ENCODE results near the gene LAYN.

Gene LAYN

DNA sequence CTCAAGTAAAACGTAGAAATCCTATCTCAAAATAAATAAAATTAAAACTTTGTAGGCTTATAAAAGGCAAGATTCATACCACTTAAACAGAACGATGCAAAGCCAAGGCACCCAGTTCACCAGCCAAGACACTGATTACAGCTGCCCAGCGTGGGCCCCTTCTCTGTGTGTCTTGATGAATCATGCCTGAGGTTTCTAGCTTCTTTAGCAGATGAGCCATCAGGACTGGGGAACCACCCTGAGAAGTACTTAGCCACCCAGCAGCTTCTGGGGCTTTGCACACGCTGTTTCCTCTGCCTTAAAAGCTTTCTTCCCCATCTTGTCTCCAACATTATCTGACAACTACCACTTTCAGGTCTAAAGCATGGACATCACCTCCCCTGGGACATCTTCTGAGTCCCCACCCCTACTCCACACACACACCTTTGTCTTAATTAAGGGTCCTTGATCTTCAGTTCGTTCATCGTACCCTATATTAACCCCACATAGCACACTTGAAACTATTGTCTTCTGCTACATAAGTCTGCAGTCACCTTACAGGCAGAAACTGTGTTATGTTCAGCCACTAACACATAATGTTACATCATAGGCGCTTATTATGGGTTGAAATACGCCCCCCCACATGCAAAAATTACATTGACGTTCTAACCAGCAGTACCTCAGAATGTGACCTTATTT is 8.7 kb upstream of the LAYN start:
- DNase-seq = no peak

DNA sequence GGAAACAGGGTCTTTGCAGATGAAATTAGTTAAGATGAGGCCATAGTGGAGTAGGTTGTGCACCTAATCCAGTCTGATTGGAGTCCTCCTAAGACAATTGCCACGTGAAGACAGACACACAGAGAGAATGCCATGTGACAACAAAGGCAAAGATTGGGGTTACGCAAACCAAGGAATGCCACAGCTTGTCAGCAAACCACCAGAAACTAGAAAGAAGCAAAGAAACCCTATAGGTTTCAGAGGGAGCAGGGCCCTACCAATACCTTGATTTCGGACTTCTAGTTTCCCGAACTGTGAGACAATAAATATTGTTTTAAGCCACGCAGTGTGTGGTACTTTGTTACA is 8.2 kb upstream of the LAYN start:
- DNase-seq = no peak

DNA sequence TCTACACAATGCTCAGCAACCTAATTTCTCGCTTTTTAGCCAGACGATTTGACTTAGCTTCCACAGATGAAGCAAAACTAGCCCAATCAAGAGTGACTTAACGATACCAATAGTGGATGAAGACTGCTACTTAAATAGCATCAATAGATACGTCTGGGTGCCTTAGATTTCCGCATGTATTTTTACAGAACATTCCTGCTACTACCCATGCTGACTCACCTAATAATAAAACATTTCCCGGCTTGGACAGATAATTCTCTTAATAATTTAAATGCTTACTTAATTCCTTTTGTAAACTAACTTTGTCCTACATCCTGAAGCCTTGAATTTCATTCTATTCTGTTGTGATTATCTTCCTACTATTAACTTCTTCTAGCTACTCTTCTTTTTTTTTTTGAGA is 5.2 kb upstream of the LAYN start:
- no peak for DNase-seq

DNA sequence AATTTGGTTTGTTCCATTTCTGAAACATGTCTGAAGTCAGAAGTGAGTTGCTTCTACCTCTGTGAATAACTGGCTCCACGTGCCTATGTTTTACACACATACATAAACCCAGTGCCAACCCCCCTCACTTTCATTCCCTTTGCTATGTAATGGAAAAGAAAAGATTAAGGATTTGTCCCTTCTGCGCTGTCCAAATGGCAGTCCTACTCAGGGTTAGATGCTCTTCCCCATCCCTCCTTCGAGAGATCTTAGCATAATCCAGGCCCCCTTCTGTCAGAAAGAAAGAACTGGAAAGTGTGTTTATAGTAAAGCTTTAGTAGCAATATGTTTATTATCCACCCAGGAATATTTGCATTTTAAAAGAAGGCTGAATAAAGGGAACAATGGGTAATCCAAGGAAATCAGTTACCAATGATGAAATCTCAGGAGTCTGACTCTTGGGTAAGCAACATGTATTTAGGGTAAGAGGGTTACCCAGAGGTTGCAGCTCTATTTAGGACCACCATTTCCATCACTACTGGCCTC is 3.1 kb upstream of the LAYN start:
- no peak for DNase-seq

DNA sequence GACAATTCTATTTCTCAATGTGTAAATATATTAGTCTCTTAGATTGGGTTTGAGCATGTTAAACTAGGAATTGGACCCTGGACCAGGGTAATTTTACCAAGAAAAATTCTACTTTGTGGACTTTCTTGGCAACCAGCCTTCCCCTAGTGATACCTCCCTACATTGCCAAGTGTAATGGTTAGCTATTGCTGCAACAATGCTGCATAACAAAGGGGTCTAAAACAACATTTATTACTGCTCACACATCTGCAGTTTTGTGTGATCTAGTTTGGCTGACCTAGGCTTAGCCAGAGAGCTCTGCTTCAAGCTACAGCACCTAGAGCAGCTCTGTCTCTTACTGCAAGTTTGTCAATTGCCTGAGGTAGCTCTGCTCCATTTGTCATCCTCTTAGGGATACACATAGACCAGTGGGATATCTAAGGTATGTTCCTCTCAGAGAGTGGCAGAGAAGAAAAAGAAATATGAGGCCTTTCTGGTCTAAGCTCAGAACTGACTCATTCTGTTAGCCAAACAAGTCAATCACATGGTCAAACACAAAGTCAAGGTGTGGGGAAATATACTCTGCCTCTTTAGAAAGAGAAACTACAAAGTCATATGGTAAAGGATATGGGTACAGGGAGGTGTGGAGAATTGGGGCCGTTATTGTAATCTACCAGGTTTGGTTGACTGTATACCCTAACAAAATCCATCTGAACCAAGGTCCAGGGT is 2.0 kb upstream of the LAYN start:
- no peak for DNase-seq

DNA sequence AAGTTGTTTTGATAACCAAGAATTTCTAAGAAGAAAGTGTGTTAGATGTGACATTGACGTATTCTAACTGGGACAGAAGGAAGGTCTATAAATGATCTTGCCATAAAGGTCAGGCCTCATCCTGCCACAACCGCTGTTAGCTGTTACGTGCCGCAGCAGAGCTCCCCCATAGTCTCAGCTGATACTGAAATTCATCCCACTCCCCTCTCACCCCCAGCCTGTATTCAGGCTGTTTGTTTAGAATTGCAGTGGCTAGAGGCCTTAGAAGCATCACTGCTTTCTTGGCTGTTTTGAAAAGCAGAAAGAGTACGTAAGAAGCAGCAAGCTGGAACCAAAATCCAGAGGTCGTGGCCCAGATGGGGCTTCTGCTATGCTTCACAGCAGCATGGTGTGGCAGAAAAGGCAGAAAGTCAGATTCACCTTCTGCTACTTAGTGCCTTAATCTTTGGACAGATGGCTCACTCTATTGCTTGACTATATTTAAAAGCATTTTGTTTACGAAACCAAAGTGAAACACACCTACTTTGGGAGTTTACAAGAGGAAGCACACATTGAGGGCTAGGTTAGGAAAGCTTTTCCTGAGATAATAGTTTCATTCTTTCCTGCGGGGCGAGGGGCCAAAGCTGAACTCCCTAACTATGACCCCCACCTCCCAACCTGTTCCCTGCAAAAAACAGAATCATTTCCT is 950 bp upstream of the LAYN start:
- no peak for DNase-seq

GRCh38 chr11:111540937-111541253 is 375 bp downstream of the LAYN start:
- no peak for DNase-seq

DNA sequence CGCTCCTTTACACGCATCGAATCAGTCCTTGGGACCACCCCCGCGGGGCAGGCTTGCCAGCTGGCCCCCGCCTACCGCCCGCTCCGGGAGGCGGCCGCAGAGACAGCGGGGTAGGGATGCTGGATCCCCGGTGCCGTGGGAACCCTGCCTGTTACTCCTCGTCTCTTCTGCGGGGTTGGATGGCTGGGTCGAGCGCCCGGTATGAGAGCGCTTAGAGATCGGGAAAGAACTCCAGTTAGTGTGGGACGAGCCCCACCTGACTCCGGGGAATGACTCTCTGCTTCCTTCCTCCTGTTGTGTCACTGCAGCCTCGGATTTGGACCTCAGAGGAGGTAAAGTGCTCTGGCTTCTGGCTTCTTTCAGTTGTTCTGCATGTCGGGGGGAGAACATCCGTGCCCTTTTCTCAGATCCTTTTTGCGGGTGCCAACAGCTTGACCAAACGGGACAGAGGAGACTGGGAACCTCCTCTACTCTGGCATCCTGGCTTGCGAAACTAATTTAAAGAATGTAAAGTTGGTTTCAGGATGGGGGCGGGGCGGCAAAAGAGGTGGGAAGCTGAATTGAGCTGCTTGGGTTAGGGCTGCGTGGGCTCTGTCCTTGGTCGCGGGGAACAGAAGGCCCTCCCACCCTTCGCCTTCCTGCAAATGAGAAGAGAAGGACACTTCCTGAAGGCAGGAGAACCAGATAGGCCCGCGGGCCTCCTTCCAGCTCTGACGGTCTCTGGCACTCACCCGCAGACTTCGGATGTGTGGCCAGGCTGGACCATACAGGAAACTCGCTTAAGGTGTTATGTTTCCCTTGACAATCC is 938 bp downstream of the LAYN start:
- no peak for DNase-seq

- no peak for DNase-seq
Observed at GRCh38 chr11:111542606-111543275, 2.2 kb downstream of the LAYN start.

DNA sequence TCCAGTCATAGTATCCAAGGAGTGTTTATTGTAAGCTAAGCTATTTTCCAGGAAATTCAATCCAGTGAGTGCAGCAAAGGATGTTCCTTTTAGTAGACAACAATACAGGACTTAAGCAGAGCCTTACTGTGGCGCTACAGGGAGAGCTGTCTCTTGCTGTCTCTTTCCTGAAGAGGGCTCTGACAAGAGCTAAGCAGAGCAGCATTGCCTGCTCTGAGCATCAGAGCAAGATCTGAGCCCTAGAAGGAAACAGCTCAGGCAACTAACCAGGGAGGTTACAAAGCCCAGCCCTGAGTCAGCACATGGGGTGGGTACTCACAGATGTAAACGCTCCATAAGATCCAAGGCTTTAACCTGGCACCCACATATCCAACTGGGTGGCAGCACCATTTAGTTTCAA is 8.0 kb downstream of the LAYN start:
- no peak for DNase-seq

- no peak for DNase-seq
Observed at GRCh38 chr11:111549196-111549868, 8.8 kb downstream of the LAYN start.

GRCh38 chr11:111549869-111550203 is 9.3 kb downstream of the LAYN start:
- DNase-seq = no peak

DNA sequence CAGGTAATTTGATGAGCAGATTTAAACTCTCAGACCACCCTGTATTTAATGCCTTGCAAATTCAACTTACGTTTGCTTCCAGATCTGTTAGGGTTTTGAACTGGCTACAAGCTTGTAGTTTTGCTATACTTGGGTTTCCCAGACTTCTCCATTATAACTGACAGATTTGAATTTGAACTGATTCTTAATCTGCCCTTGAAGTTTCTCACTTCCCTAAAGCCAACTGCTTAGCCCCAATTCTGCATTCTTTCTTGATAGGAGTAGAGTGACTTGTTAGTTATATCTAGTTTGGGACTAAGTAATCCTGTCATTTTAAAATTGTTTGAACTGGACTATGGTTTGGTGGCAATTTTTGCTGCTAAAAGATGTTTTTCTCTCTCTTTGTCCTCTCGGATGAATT is 9.7 kb downstream of the LAYN start:
- DNase-seq = no peak

GRCh38 chr11:111554532-111554931 is 14.0 kb downstream of the LAYN start:
- DNase-seq = no peak

- DNase-seq = no peak
Observed at GRCh38 chr11:111555255-111555654, 14.7 kb downstream of the LAYN start.

DNA sequence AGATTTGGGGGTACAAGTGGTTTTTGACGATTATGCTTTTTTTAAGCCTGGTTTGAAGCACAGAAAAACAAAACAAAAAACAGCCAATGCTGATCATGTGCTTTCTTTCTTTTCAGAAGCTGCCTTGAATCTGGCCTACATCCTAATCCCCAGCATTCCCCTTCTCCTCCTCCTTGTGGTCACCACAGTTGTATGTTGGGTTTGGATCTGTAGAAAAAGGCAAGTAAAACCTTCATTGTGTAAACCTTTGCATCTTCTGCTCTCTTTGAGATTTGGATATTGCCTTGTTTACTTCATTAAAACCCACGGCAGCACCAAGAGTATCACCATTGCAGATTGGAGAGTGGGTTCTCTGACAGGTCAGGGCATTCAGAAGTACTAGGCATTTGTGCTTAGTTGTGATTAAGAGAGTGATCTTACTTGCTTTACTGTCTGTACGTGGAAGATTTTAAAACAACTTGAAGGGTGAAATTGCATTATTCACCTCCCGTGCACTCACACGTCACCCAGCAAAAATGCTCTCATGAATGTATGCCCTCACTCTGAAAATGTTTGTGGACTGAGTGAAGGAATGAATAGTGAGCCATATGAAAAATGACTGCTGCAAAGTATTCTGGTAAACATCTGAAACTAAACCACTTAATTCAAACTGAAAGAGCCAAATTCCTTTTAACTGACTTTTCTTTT is 17.0 kb downstream of the LAYN start:
- DNase-seq = no peak

GRCh38 chr11:111559800-111560464 is 19.4 kb downstream of the LAYN start:
- no peak for DNase-seq

DNA sequence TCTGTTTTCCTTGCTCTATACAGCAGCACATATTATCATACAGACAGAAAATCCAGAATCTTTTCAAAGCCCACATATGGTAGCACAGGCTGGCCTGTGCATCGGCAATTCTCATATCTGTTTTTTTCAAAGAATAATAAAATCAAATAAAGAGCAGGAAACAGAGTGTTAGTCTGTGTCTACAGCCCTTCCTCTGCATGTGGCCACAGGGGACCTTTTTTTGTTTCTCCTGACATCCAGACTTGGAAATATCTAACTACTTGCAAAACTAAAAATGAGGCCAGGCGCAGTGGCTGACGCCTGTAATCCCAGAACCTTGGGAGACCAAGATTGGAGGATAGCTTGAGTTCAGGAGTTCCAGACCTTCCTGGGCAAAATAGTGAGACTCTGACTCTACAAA is 20.3 kb downstream of the LAYN start:
- DNase-seq = no peak

GRCh38 chr11:111561306-111561705 is 20.8 kb downstream of the LAYN start:
- no peak for DNase-seq

DNA sequence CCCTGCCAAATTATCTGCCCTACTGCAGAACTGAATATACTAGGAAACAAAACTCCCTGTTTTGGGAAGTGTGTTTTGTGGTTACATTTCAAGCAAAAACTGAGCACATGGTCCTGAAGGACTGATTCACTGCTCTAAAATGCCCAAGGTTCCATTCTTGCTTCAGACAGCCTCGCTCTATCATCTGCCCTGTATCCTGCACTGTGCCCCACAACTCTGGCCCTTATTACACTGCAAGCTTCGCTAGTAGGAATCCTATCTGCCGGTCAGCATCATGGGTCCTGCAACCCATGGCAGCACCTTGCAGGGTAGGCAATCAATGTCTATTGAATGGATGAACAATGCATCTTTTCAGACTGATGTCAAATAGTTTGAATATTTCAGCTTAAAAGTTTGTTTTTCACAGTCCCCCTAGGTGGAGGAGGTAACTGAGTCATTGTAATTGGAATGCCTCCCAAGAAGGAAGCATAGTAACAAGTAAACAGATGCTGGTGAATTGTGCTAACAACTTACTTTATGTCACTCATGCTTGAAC is 21.3 kb downstream of the LAYN start:
- DNase-seq = no peak
